H9 (cell line): ENCODE data around the gene TTLL3. TPM values are rescaled to one million over a fixed set of nuclear protein-coding genes. Genes with fewer than 3 reads are reported as not detected.

Experiments
- DNase-seq: peaks from one replicate; pipeline ENCODE4 v3.0.0-alpha.2; 2017
- H2AFZ ChIP-seq: one replicate; pipeline ENCODE4 v1.6.1; 2013; ENCODE audit warnings: mild to moderate bottlenecking, low read length, control low read depth, moderate library complexity
- H2AK5ac ChIP-seq: 2 replicates; pipeline ENCODE4 v1.6.1; 2013; ENCODE audit warnings: low read length, control low read depth, mixed read lengths; ENCODE audit not compliant: insufficient read length
- H2BK120ac ChIP-seq: one replicate; pipeline ENCODE4 v1.6.1; 2013; ENCODE audit warnings: low read depth, mild to moderate bottlenecking, low read length, control low read depth, inconsistent platforms; ENCODE audit not compliant: poor library complexity, severe bottlenecking
- H2BK12ac ChIP-seq: 2 replicates; pipeline ENCODE4 v1.6.1; 2013; ENCODE audit warnings: low read length, control low read depth, mixed read lengths, low read depth; ENCODE audit not compliant: insufficient read length
- H2BK15ac ChIP-seq: 2 replicates; pipeline ENCODE4 v1.6.1; 2013; ENCODE audit warnings: low read depth, low read length, control low read depth
- H2BK20ac ChIP-seq: one replicate; pipeline ENCODE4 v1.6.1; 2013; ENCODE audit warnings: low read depth, mild to moderate bottlenecking, low read length, control low read depth, inconsistent platforms; ENCODE audit not compliant: poor library complexity, severe bottlenecking
- H2BK5ac ChIP-seq: 2 replicates; pipeline ENCODE4 v1.6.1; 2013; ENCODE audit warnings: low read length, control low read depth, mixed read lengths; ENCODE audit not compliant: insufficient read length
- H3K14ac ChIP-seq: 2 replicates; pipeline ENCODE4 v1.6.1; 2013; ENCODE audit warnings: low read length, control low read depth; ENCODE audit not compliant: insufficient read depth
- H3K18ac ChIP-seq: 2 replicates; pipeline ENCODE4 v1.6.1; 2013; ENCODE audit warnings: low read depth, mild to moderate bottlenecking, mixed read lengths, low read length, control low read depth; ENCODE audit not compliant: insufficient read length
- H3K23ac ChIP-seq: 2 replicates; pipeline ENCODE4 v1.6.1; 2013; ENCODE audit warnings: low read length, control low read depth, mixed read lengths, low read depth; ENCODE audit not compliant: insufficient read length
- H3K23me2 ChIP-seq: 2 replicates; pipeline ENCODE4 v1.6.1; 2013; ENCODE audit warnings: low read depth, mild to moderate bottlenecking, mixed read lengths, low read length, control low read depth; ENCODE audit not compliant: insufficient read length, poor library complexity, severe bottlenecking
- H3K27ac ChIP-seq: 2 replicates; pipeline ENCODE4 v1.5.1; 2013; ENCODE audit warnings: low read length, control low read depth, mixed read lengths, low read depth; ENCODE audit not compliant: insufficient read length
- H3K27me3 ChIP-seq: 2 replicates; pipeline ENCODE4 v1.6.1; 2013; ENCODE audit warnings: low read length, control low read depth, inconsistent platforms; ENCODE audit not compliant: insufficient read depth
- H3K4ac ChIP-seq: 2 replicates; pipeline ENCODE4 v1.6.1; 2013; ENCODE audit warnings: low read depth, mild to moderate bottlenecking, control low read depth, inconsistent platforms, low read length, moderate library complexity
- H3K4me1 ChIP-seq: 2 replicates; pipeline ENCODE4 v1.6.1; 2013; ENCODE audit warnings: low read length, control low read depth, inconsistent platforms; ENCODE audit not compliant: insufficient read depth
- H3K4me2 ChIP-seq: 2 replicates; pipeline ENCODE4 v1.6.1; 2013; ENCODE audit warnings: low read length, control low read depth, mixed read lengths; ENCODE audit not compliant: insufficient read length, insufficient read depth
- H3K56ac ChIP-seq: 2 replicates; pipeline ENCODE4 v1.6.1; 2013; ENCODE audit warnings: low read depth, mild to moderate bottlenecking, mixed read lengths, low read length, control low read depth; ENCODE audit not compliant: insufficient read length
- H3K79me1 ChIP-seq: 2 replicates; pipeline ENCODE4 v1.6.1; 2013; ENCODE audit warnings: low read depth, mild to moderate bottlenecking, moderate library complexity, low read length, control low read depth, inconsistent platforms; ENCODE audit not compliant: insufficient read depth, poor library complexity, severe bottlenecking
- H3K79me2 ChIP-seq: 2 replicates; pipeline ENCODE4 v1.6.1; 2013; ENCODE audit warnings: low read length, control low read depth, inconsistent platforms; ENCODE audit not compliant: insufficient read depth
- H3K9ac ChIP-seq: 2 replicates; pipeline ENCODE4 v1.6.1; 2013; ENCODE audit warnings: low read length, control low read depth, mixed read lengths; ENCODE audit not compliant: insufficient read length; ENCODE audit errors: extremely low read depth
- H3K9me3 ChIP-seq: one replicate; pipeline ENCODE4 v1.6.1; 2013; ENCODE audit warnings: low read depth, low read length, inconsistent platforms; ENCODE audit not compliant: control insufficient read depth
- H3T11ph ChIP-seq: one replicate; pipeline ENCODE4 v1.6.1; 2013; ENCODE audit warnings: mild to moderate bottlenecking, low read length, control low read depth, inconsistent platforms
- H4K20me1 ChIP-seq: one replicate; pipeline ENCODE4 v1.6.1; 2013; ENCODE audit not compliant: control insufficient read depth, insufficient read length, insufficient read depth
- H4K5ac ChIP-seq: 2 replicates; pipeline ENCODE4 v1.6.1; 2013; ENCODE audit warnings: low read depth, mild to moderate bottlenecking, mixed read lengths, low read length, control low read depth; ENCODE audit not compliant: insufficient read length
- H4K8ac ChIP-seq: replicated peaks from 2 replicates; pipeline ENCODE4 v1.6.1; 2013; ENCODE audit warnings: low read length, control low read depth, mixed read lengths, low read depth; ENCODE audit not compliant: insufficient read length
- H4K91ac ChIP-seq: 2 replicates; pipeline ENCODE4 v1.6.1; 2013; ENCODE audit warnings: low read depth, mild to moderate bottlenecking, moderate library complexity, mixed read lengths, low read length, control low read depth; ENCODE audit not compliant: insufficient read length
- H3K27ac Mint-ChIP-seq, 3 experiments: 2 replicates in 2 of 3; 3 replicates in 1 of 3; pipeline ENCODE4 v1.8.0; 2020 to 2021; ENCODE audit warnings: mixed read lengths in 3 of 3, mild to moderate bottlenecking in 1 of 3, moderate library complexity in 1 of 3
- H3K27me3 Mint-ChIP-seq: 2 replicates; pipeline ENCODE4 v1.8.0; 2021; ENCODE audit warnings: low read depth, mild to moderate bottlenecking, moderate library complexity, mixed read lengths
- H3K36me3 Mint-ChIP-seq, 3 experiments: 2 replicates in 2 of 3; 3 replicates in 1 of 3; pipeline ENCODE4 v1.8.0; 2020 to 2021; ENCODE audit warnings: low read depth in 3 of 3, mixed read lengths in 3 of 3; ENCODE audit not compliant: insufficient read depth in 1 of 3
- H3K4me1 Mint-ChIP-seq, 2 experiments: 2 replicates each; pipeline ENCODE4 v1.8.0; 2020; ENCODE audit warnings: mixed read lengths in 2 of 2
- H3K4me3 Mint-ChIP-seq, 2 experiments: 2 replicates in 1 of 2; 3 replicates in 1 of 2; pipeline ENCODE4 v1.8.0; 2020 to 2021; ENCODE audit warnings: mild to moderate bottlenecking in 2 of 2, mixed read lengths in 2 of 2, moderate library complexity in 1 of 2
- H3K9me3 Mint-ChIP-seq, 2 experiments: 2 replicates in 1 of 2; 3 replicates in 1 of 2; pipeline ENCODE4 v1.8.0; 2020; ENCODE audit warnings: mild to moderate bottlenecking in 2 of 2, mixed read lengths in 2 of 2, moderate library complexity in 1 of 2
- WGBS: extraction: QIAGEN DNeasy Blood & Tissue Kit; methylation state at CpG from one replicate; pipeline ENCODE4 v1.1.7; 2013; ENCODE audit warnings: missing lambda C conversion rate, low lambda C conversion rate, mixed read lengths; ENCODE audit not compliant: insufficient read length; ENCODE audit errors: extremely low coverage; 5-methylcytosine and 5-hydroxymethylcytosine counted together
- total RNA-seq: library from RNA; stranded (reverse); gene quantifications from 2 replicates; pipeline ENCODE4 v1.2.1, GENCODE V29; 2021
- TF ChIP-seq, protein P1 (sequence below): fragments of 200-600 bp; sonication (generic); conservative IDR thresholded peaks from 3 replicates; pipeline ENCODE4 v1.8.0; 2021; ENCODE audit warnings: antibody characterized with exemption, mild to moderate bottlenecking

TTLL3 gene
- total RNA-seq, 1 experiment from 2014 or later: 14.4 TPM

DNA sequence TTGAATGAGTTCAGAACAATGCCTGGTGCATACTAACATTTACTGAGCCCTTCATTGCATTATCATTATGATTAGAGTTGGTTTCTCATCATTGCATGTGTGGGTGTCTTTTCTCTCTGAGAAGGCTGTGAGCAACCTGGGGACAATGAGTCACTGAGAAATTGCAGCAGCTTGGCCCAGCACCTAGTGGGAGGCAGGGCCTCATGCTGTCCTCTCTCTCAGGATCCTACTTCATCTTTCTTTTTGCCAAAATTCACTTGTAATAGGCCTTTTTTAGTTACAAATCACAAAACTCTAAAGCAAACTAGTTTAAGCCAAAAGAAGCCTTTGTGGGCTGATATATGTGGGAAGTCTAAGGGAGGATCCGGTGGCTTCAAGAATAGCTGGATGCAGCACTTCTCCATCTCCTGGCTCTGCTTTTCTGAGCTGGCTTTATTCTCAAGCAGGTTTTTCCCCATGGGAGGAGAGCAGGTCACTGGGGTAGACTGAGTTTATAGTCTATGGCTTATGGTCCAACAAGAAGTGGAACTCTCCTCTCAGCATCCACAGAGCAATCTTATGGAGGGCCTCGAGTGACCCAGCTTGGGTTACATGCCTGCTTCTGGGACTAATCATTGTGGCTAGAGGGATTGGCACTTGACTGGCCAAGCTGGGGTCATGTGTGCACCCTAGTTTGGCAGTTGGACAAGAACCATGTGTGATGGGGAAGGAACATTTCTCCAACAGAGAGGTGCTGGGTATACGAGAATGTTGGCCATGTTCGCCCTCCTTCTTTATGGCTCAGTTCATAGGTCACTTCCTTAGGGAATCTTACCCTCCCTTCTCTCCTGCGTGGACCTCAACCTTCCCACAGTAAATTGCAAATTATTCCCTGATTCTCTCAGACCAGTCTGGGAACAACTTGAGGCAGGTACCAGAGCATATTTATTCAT is 31.7 kb upstream of the TTLL3 start:
- Histone ChIP-seq H3K56ac (no peak overlapping the region), H4K8ac (no peak overlapping the region), H3K4me2 (no peak overlapping the region), H3K23me2 (no peaks in the 10 kb centered on the region), H3K79me2 (no peaks in the 10 kb centered on the region), H3K9ac (no peak overlapping the region), H2BK15ac (no peak overlapping the region), H4K5ac (no peak overlapping the region), H4K91ac (no peak overlapping the region), H2BK12ac (no peak overlapping the region), H3K18ac (no peak overlapping the region), H3K4me1 (no peaks in the 10 kb centered on the region), H2AFZ (no peak overlapping the region), H3K4ac (no peak overlapping the region), H3K14ac (no peak overlapping the region), H2BK120ac (no peak overlapping the region), H3K9me3 (no peaks in the 10 kb centered on the region), H3T11ph (no peak overlapping the region), H2AK5ac (no peak overlapping the region), H4K20me1 (no peaks in the 10 kb centered on the region), H2BK5ac (no peak overlapping the region), H3K23ac (no peak overlapping the region), H3K27ac (no peak overlapping the region), H3K79me1 (no peaks in the 10 kb centered on the region), H3K27me3 (no peaks in the 10 kb centered on the region; the same call in 1 of the 2 replicates), H2BK20ac (no peak overlapping the region)
- Mint-ChIP-seq H3K4me1 (peaks cover 7 to 8% of the 10 kb centered on the region in 2 experiments; a peak in 3 of 4 replicates), H3K36me3 (peaks cover 10 to 32% (median 25%) of the 10 kb centered on the region in 3 experiments; a peak in 6 of 7 replicates), H3K27me3 (peaks cover 10% of the 10 kb centered on the region), H3K9me3 (no peaks in the 10 kb centered on the region), H3K4me3 (no peak overlapping the region), H3K27ac (no peak overlapping the region)
- TF ChIP-seq, protein P1, sequence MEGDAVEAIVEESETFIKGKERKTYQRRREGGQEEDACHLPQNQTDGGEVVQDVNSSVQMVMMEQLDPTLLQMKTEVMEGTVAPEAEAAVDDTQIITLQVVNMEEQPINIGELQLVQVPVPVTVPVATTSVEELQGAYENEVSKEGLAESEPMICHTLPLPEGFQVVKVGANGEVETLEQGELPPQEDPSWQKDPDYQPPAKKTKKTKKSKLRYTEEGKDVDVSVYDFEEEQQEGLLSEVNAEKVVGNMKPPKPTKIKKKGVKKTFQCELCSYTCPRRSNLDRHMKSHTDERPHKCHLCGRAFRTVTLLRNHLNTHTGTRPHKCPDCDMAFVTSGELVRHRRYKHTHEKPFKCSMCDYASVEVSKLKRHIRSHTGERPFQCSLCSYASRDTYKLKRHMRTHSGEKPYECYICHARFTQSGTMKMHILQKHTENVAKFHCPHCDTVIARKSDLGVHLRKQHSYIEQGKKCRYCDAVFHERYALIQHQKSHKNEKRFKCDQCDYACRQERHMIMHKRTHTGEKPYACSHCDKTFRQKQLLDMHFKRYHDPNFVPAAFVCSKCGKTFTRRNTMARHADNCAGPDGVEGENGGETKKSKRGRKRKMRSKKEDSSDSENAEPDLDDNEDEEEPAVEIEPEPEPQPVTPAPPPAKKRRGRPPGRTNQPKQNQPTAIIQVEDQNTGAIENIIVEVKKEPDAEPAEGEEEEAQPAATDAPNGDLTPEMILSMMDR: no peak
- DNase-seq: no peak
- WGBS: no CpG with 5 or more reads among the region's 5 CpGs
